Measurements from ENCODE around the gene TTN.

Gene TTN

GRCh38 chr2:178536037-178536436, 271.2 kb downstream of the TTN start:
- DNase-seq (ENCODE audit: insufficient read length, low spot score), result no peak
- FAIRE-seq, result no peak
- no peak for TF ChIP-seq CTCF (IDR thresholded peaks at IDR 0.05; ENCODE audit: insufficient read depth, missing control alignments)

GRCh38 chr2:178531168-178531567, 276.1 kb downstream of the TTN start:
- no peak for FAIRE-seq
- no peak for TF ChIP-seq CTCF (IDR thresholded peaks at IDR 0.05; ENCODE audit: insufficient read depth, missing control alignments)
- no peak for DNase-seq (ENCODE audit: insufficient read length, low spot score)

DNA sequence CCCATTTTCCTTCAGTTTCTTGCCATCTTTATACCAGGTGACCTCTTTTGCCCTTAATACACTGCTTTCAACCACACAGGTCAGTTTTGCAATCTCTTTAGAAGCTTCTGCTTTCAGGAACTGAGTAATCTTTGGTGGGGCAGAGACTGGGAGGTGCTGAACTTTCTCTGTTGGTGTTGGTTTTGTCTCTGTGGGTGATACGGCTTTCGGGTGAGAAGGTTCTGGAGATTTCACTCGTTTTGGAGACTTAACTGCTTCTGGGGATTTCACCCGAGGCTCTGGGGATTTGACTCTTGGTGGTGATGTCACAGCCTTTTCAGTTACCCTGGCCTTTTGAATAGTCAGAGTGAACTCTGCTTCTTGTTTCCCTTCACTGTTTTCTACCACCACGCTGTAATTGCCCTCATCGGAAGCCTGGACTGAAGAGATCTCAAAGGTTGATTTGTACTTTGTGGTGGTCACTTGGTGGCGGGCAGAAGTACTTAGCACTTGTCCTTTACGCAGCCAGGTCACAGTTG, 276.5 kb downstream of the TTN start:
- FAIRE-seq (no peak), DNase-seq (ENCODE audit: insufficient read length, low spot score) (no peak)
- no peak for TF ChIP-seq CTCF (IDR thresholded peaks at IDR 0.05; ENCODE audit: insufficient read depth, missing control alignments)

GRCh38 chr2:178530131-178530530, 277.1 kb downstream of the TTN start:
- DNase-seq (ENCODE audit: insufficient read length, low spot score), result no peak
- no peak for TF ChIP-seq CTCF (IDR thresholded peaks at IDR 0.05; ENCODE audit: insufficient read depth, missing control alignments)
- FAIRE-seq, result no peak

- FAIRE-seq (no peak), DNase-seq (ENCODE audit: insufficient read length, low spot score) (no peak)
- no peak for TF ChIP-seq CTCF (IDR thresholded peaks at IDR 0.05; ENCODE audit: insufficient read depth, missing control alignments)
Observed at GRCh38 chr2:178529194-178529593, 278.0 kb downstream of the TTN start.

DNA sequence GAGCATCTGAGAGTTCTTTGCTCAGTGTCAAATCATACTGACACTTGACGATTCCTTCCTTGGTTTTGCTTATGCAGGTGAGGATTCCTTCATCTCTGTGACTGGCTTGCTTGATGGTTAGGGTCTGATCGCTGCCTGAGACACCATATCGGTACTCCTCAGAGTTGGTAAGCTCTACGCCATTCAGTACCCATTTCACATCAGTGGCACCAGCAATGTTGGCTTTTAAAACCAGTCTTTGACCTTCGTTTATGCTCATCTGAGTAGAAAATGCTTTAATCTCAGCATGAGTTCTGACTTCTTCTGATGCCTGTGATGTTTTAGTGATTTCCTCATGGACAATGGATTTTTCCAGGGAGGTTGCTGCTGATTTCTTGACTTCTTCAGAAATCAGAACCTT, 278.6 kb downstream of the TTN start:
- no peak for TF ChIP-seq CTCF (IDR thresholded peaks at IDR 0.05; ENCODE audit: insufficient read depth, missing control alignments)
- no peak for DNase-seq (ENCODE audit: insufficient read length, low spot score)
- no peak for FAIRE-seq

DNA sequence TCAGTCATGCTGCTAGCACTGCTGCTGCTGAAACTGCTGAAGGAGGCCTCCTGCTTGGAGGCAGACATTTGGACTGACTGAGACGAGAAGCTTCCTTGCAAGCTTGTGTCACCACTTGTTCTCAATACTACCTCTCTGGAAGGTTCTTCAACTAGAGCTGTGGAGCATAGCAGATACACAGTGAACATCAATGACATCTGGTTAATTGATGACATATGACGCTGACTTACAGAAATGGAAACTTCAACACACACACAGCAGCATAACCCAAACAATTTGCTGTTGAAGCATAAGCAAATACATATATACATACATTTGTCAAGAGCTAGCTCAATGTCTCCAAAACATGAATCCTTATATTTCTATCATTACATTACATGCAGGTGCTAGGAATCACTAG, 279.6 kb downstream of the TTN start:
- no peak for FAIRE-seq
- DNase-seq (ENCODE audit: insufficient read length, low spot score), result no peak
- TF ChIP-seq CTCF (IDR thresholded peaks at IDR 0.05; ENCODE audit: insufficient read depth, missing control alignments), result no peak
